Transverse colon (tissue), 4 donors: ENCODE data around the gene ZNF681. TPM values are rescaled to one million over a fixed set of nuclear protein-coding genes. Genes with fewer than 3 reads are reported as not detected.
"Not testable (repeated sequence)": the region's sequence is repeated elsewhere in the genome, so short reads cannot be mapped to it uniquely, and the experiment has no call there.

ENCODE experiments used
- DNase-seq: peaks from one replicate; pipeline ENCODE4 v3.0.0-alpha.2; 2019
- H3K27ac ChIP-seq, 4 donors: fragments of 200-600 bp; sonication (generic); 2 replicates each; pipeline ENCODE4 v1.5.1; 2016 to 2018; ENCODE audit warnings: inconsistent platforms in 4 of 4
- H3K27me3 ChIP-seq: fragments of 200-600 bp; sonication (generic); 2 replicates; pipeline ENCODE4 v1.5.1; 2017; ENCODE audit warnings: inconsistent platforms
- H3K36me3 ChIP-seq, 4 donors: fragments of 200-600 bp; sonication (generic); 2 replicates each; pipeline ENCODE4 v1.5.1; 2017 to 2019; ENCODE audit warnings: inconsistent platforms in 4 of 4
- H3K4me1 ChIP-seq, 4 donors: fragments of 200-600 bp; sonication (generic); 2 replicates each; pipeline ENCODE4 v1.5.1; 2017 to 2020; ENCODE audit warnings: inconsistent platforms in 4 of 4
- H3K4me3 ChIP-seq, 4 donors: fragments of 200-600 bp; sonication (generic); 1 replicate in 1 of 4; 2 replicates in 3 of 4; pipeline versions ENCODE4 v1.5.1 to v1.6.1; 2017 to 2019; ENCODE audit warnings: inconsistent platforms in 4 of 4
- H3K9me3 ChIP-seq, 2 donors: fragments of 200-600 bp; sonication (generic); 2 replicates each; pipeline ENCODE4 v1.5.1; 2017 to 2019; ENCODE audit warnings: inconsistent platforms in 2 of 2
- CTCF ChIP-seq, 5 experiments: fragments of 200-600 bp in 3 of 5; fragments of 450-650 bp in 2 of 5; sonication (generic) in 3 of 5; IDR thresholded peaks; 1 replicate in 2 of 5; 2 replicates in 3 of 5; pipeline ENCODE4 v1.5.1; 2016 to 2017; ENCODE audit warnings: antibody characterized with exemption in 5 of 5, inconsistent platforms in 3 of 5, mild to moderate bottlenecking in 2 of 5, moderate library complexity in 1 of 5
- EP300 ChIP-seq: sonication (generic); formaldehyde crosslinking; IDR thresholded peaks from one replicate; pipeline ENCODE4 v1.6.1; 2017; ENCODE audit warnings: antibody characterized with exemption, low read depth
- POLR2A ChIP-seq: fragments of 450-650 bp; IDR thresholded peaks from one replicate; pipeline ENCODE4 v1.6.1; 2016; ENCODE audit warnings: antibody characterized with exemption, mild to moderate bottlenecking, moderate library complexity
- POLR2AphosphoS5 ChIP-seq, 3 donors: sonication (generic); formaldehyde crosslinking; IDR thresholded peaks; one replicate each; pipeline ENCODE4 v1.6.1; 2016; ENCODE audit warnings: antibody characterized with exemption in 3 of 3
- WGBS, 2 donors: methylation state at CpG; one replicate each; pipeline ENCODE4 v1.1.5; 2018; ENCODE audit warnings: low coverage in 1 of 2; 5-methylcytosine and 5-hydroxymethylcytosine counted together
- in situ Hi-C, 4 donors: fragments of 200-750 bp; cut with MboI; loops; one replicate each; pipeline versions ENCODE4 v1.15.0 to v1.15.1; 2017; ENCODE audit warnings: low sequenced_read_pairs in 3 of 4, low pct_ligation_motif_present in 1 of 4, low pct_unique_long_range_greater_than_20kb in 1 of 4
- intact Hi-C: fragments of 100-400 bp; cut with DNase I; formaldehyde crosslinking; loops from one replicate; pipeline ENCODE4 v1.15.1; 2023; ENCODE audit warnings: low total_unique reads
- total RNA-seq, 4 donors: library from RNA; depleted of rRNA; stranded (reverse); fragments of >200 nt; gene quantifications; one replicate each; pipeline ENCODE4 v1.1.0, GENCODE V29; 2016

Gene ZNF681
- total RNA-seq, 4 donors from 2014 or later, result 0.40 to 2.9 (median 1.5) TPM

- H3K4me3 ChIP-seq, result no peak overlapping the region
- no peaks in the 10 kb centered on the region for H3K36me3 ChIP-seq
- DNase-seq, result no peak
- intact Hi-C loops (no loop called here), in situ Hi-C loops (loop anchor here in 1 of 4 donors (25.0 kb wide), 1 partner anchor 462 kb away; no protein-coding TSS in a partner anchor)
- TF ChIP-seq CTCF (IDR thresholded peaks at IDR 0.05) (no peak), POLR2A (no peak), EP300 (no peak), POLR2AphosphoS5 (IDR thresholded peaks at IDR 0.05) (no peak)
- no peak overlapping the region for H3K27ac ChIP-seq
- H3K27me3 ChIP-seq, result no peaks in the 10 kb centered on the region
- WGBS, 2 donors, result 67% methylated on average over 2 of the region's 2 CpGs; no CpG with 5 or more reads in 1 of the 2 donors
- H3K4me1 ChIP-seq, result peaks cover 0 to 5% (median 0%) of the 10 kb centered on the region in 4 donors
- no peaks in the 10 kb centered on the region for H3K9me3 ChIP-seq
These were observed 59.2 kb downstream of the ZNF681 start for GRCh38 chr19:23699521-23699860.

DNA sequence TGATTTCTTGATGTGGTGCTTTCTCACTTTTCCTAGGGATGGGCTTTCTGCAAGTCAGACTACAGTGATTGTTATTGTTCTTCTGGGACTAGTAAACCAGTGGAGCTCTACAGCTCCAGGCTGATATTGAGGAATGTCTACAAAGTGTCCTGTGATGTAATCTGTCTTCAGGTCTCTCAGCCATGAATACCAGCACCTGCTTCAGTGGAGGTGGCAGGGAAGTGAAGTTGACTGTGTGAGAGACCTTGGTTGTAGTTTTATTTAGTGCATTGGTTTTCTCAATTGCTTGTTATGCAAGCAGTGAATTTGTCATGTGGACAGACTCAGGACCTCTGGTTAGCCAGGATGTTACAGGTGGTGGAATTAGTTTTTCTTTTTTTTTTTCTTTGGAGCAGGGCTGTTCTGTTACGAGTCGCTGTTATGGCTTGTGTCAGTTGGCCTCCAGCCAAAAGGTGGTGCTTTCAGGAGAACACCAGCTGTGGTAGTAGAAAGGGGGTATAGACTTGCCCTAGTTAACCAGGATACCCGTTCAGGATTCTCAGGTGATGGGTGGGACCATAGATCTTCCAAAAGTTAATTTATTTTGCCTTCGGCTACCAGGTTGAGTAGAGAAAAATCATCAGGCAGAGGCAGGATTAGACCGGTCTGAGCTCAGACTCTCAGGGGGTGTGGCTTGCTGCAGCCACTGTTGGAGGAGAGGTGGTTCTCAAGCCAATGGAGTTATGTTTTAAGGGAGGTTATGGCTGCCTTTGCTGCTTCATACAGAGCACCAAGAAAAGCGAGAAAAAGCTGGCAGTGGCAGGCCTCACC, 59.8 kb downstream of the ZNF681 start:
- H3K27me3 ChIP-seq, result no peaks in the 10 kb centered on the region
- peak overlapping the region in 1 of 4 donors; percentile 9 for H3K4me3 ChIP-seq
- no peaks in the 10 kb centered on the region for H3K36me3 ChIP-seq
- TF ChIP-seq POLR2AphosphoS5 (IDR thresholded peaks at IDR 0.05), result no peak
- TF ChIP-seq CTCF (IDR thresholded peaks at IDR 0.05), result no peak
- H3K27ac ChIP-seq, result peak overlapping the region in 1 of 4 donors; percentile 8
- peaks cover 0 to 5% (median 0%) of the 10 kb centered on the region in 4 donors for H3K4me1 ChIP-seq
- in situ Hi-C loops (loop anchor here in 1 of 4 donors (25.0 kb wide), 1 partner anchor 462 kb away; no protein-coding TSS in a partner anchor), intact Hi-C loops (no loop called here)
- DNase-seq, result peak; percentile 53
- WGBS, 2 donors, result 40 to 41% methylated on average over 2 to 6 of the region's 6 CpGs
- H3K9me3 ChIP-seq, result no peaks in the 10 kb centered on the region

DNA sequence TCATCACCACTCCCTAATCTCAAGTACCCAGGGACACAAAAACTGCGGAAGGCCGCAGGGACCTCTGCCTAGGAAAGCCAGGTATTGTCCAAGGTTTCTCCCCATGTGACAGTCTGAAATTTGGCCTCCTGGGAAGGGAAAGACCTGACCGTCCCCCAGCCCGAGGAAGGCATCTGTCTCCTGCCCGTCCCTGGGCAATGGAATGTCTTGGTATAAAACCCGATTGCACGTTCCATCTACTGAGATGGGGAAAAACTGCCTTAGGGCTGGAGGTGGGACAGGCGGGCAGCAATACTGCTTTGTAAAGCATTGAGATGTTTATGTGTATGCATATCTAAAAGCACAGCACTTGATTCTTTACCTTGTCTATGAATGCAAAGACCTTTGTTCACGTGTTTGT, 65.8 kb downstream of the ZNF681 start:
- intact Hi-C loops, DNase-seq, H3K27me3 ChIP-seq, H3K36me3 ChIP-seq, H3K27ac ChIP-seq, H3K4me1 ChIP-seq, H3K9me3 ChIP-seq, H3K4me3 ChIP-seq: not testable (repeated sequence)
- 81 to 100% methylated on average over 1 to 9 of the region's 9 CpGs for WGBS, 2 donors
- in situ Hi-C loops, result loop anchor here in 1 of 4 donors (25.0 kb wide), 1 partner anchor 456 kb away; no protein-coding TSS in a partner anchor

Other genes starting within 250 kb of the ZNF681 start
- gene ZNF675, start 71.7 kb downstream of the ZNF681 start, total RNA-seq, result 10 to 100 TPM in 3 of 4 donors, 1 to 10 TPM in 1; 2.2 to 18.3 (median 14.7) TPM
- 1 to 10 TPM in 3 of 4 donors, not detected in 1; 1.6 to 5.3 (median 1.9) TPM for gene ZNF726, start 156.0 kb upstream of the ZNF681 start, total RNA-seq